ENCODE results near the gene NLGN2. TPM values are rescaled to one million over a fixed set of nuclear protein-coding genes. Genes with fewer than 3 reads are reported as not detected.

The NLGN2 gene
- total and polyA plus RNA-seq, 2 donors (not counting 1 experiment from before 2014, with no cell fraction given): 0.52 to 3.4 TPM

DNA sequence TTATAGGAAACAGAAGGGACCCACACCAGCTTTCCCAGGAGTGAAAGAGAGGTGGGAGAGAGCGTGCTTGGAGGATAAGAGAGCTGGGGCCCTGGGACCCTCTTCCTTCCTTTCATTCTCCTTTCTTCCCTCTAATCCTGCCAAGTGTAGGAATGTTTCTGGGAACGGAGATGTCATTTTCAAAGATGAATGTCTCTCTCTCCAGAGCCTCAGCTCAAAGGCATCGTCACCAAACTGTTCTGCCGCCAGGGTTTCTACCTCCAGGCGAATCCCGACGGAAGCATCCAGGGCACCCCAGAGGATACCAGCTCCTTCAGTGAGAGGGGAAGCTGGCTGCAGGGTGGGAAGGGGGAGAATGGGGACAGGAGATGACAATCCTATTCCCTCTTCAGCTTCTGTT lies 33.6 kb downstream of the NLGN2 start:
- Mint-ChIP-seq H3K9me3 (ENCODE audit: insufficient read depth) (no peaks in the 10 kb centered on the region), H3K4me3 (no peak overlapping the region), H3K27me3 (peaks cover 70% of the 10 kb centered on the region), H3K27ac (no peak overlapping the region), H3K4me1 (peaks cover 52% of the 10 kb centered on the region)
- peaks cover 46% of the 10 kb centered on the region for H4K20me1 ChIP-seq (ENCODE audit: control insufficient read depth, insufficient read depth, low read length, poor library complexity, severe bottlenecking)
- H3K36me3 ChIP-seq (replicated peaks in 1 of 2; ENCODE audit: control extremely low read depth in 1 of 2, control insufficient read depth in 1 of 2, extremely low read depth in 1 of 2, insufficient read depth in 2 of 2, low read length in 1 of 2): no peaks in the 10 kb centered on the region
- POLR2A ChIA-PET: interaction anchor here (0.6 to 1.8 kb wide), 6 partner anchors 32 to 134 kb away, joined by 3 to 10 read pairs (median 8); partner anchors contain the start of genes POLR2A and ZBTB4
- H2AFZ ChIP-seq (ENCODE audit: insufficient read depth, low read depth, low read length, poor library complexity, severe bottlenecking): no peak overlapping the region
- DNase-seq (no peak), ATAC-seq (ENCODE audit: low read depth) (no peak)
- H3K9ac ChIP-seq (ENCODE audit: low read length): no peak overlapping the region
- TF ChIP-seq EZH2 (IDR thresholded peaks at IDR 0.05; ENCODE audit: borderline replicate concordance, insufficient read depth, low read depth, low read length, poor library complexity, severe bottlenecking): no peak
- TF ChIP-seq, protein P1, sequence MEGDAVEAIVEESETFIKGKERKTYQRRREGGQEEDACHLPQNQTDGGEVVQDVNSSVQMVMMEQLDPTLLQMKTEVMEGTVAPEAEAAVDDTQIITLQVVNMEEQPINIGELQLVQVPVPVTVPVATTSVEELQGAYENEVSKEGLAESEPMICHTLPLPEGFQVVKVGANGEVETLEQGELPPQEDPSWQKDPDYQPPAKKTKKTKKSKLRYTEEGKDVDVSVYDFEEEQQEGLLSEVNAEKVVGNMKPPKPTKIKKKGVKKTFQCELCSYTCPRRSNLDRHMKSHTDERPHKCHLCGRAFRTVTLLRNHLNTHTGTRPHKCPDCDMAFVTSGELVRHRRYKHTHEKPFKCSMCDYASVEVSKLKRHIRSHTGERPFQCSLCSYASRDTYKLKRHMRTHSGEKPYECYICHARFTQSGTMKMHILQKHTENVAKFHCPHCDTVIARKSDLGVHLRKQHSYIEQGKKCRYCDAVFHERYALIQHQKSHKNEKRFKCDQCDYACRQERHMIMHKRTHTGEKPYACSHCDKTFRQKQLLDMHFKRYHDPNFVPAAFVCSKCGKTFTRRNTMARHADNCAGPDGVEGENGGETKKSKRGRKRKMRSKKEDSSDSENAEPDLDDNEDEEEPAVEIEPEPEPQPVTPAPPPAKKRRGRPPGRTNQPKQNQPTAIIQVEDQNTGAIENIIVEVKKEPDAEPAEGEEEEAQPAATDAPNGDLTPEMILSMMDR (IDR thresholded peaks at IDR 0.05): no peak
- no peak overlapping the region for H3K4me2 ChIP-seq (replicated peaks; ENCODE audit: low read depth, low read length, poor library complexity, severe bottlenecking)
- H3K27me3 ChIP-seq (replicated peaks in 1 of 4; ENCODE audit: control extremely low read depth in 1 of 4, control insufficient read depth in 3 of 4, insufficient read depth in 4 of 4, low read length in 3 of 4): peaks cover 0 to 83% (median 54%) of the 10 kb centered on the region in 4 experiments
- WGBS (ENCODE audit: insufficient coverage): no CpG with 5 or more reads among the region's 7 CpGs
- H3K4me1 ChIP-seq (ENCODE audit: control insufficient read depth in 2 of 2, insufficient read depth in 2 of 2, low read length in 2 of 2): peaks cover 63 to 65% of the 10 kb centered on the region in 2 donors
- CTCF ChIA-PET: interaction anchor here (0.6 to 3.6 kb wide), 6 partner anchors 12 to 246 kb away, joined by 3 to 15 read pairs (median 4); partner anchors contain the start of genes SPEM3 and TP53
- peaks cover 0 to 43% (median 0%) of the 10 kb centered on the region in 3 donors for H3K9me3 ChIP-seq (ENCODE audit: control extremely low read depth in 1 of 3, control insufficient read depth in 2 of 3, insufficient read depth in 1 of 3, low read length in 2 of 3)
- H3K27ac ChIP-seq (ENCODE audit: low read length in 2 of 2): no peak overlapping the region
- no peak overlapping the region for H3K4me3 ChIP-seq (ENCODE audit: control extremely low read depth in 1 of 5, extremely low read depth in 1 of 5, insufficient read depth in 1 of 5, low read depth in 2 of 5, low read length in 4 of 5)
- intact Hi-C loops (cut with micrococcal nuclease): no loop called here
- peaks cover 24% of the 10 kb centered on the region for H3K79me2 ChIP-seq (ENCODE audit: control insufficient read depth, insufficient read depth, low read length)

GRCh38 chr17:7442142-7442541 lies 34.5 kb downstream of the NLGN2 start:
- Histone ChIP-seq H3K27me3 (replicated peaks in 1 of 4; ENCODE audit: control extremely low read depth in 1 of 4, control insufficient read depth in 3 of 4, insufficient read depth in 4 of 4, low read length in 3 of 4) (peaks cover 0 to 92% (median 62%) of the 10 kb centered on the region in 4 experiments), H2AFZ (ENCODE audit: insufficient read depth, low read depth, low read length, poor library complexity, severe bottlenecking) (no peak overlapping the region), H3K9me3 (ENCODE audit: control extremely low read depth in 1 of 3, control insufficient read depth in 2 of 3, insufficient read depth in 1 of 3, low read length in 2 of 3) (peaks cover 0 to 38% (median 0%) of the 10 kb centered on the region in 3 donors), H3K4me3 (ENCODE audit: control extremely low read depth in 1 of 5, extremely low read depth in 1 of 5, insufficient read depth in 1 of 5, low read depth in 2 of 5, low read length in 4 of 5) (no peak overlapping the region), H3K36me3 (replicated peaks in 1 of 2; ENCODE audit: control extremely low read depth in 1 of 2, control insufficient read depth in 1 of 2, extremely low read depth in 1 of 2, insufficient read depth in 2 of 2, low read length in 1 of 2) (no peaks in the 10 kb centered on the region), H4K20me1 (ENCODE audit: control insufficient read depth, insufficient read depth, low read length, poor library complexity, severe bottlenecking) (peaks cover 37% of the 10 kb centered on the region), H3K9ac (ENCODE audit: low read length) (no peak overlapping the region), H3K4me1 (ENCODE audit: control insufficient read depth in 2 of 2, insufficient read depth in 2 of 2, low read length in 2 of 2) (peaks cover 60 to 67% of the 10 kb centered on the region in 2 donors), H3K4me2 (replicated peaks; ENCODE audit: low read depth, low read length, poor library complexity, severe bottlenecking) (no peak overlapping the region), H3K79me2 (ENCODE audit: control insufficient read depth, insufficient read depth, low read length) (peaks cover 19% of the 10 kb centered on the region), H3K27ac (ENCODE audit: low read length in 2 of 2) (no peak overlapping the region)
- intact Hi-C loops (cut with micrococcal nuclease): no loop called here
- no peak overlapping the region for H3K27ac Mint-ChIP-seq
- 100% methylated on average over 2 of the region's 2 CpGs for WGBS (ENCODE audit: insufficient coverage)
- ATAC-seq (ENCODE audit: low read depth): no peak
- POLR2A ChIA-PET: interaction anchor here (0.7 kb wide), 1 partner anchor 42 kb away, joined by 3 read pairs; the partner anchor contains the start of gene POLR2A
- DNase-seq: no peak
- no peak for TF ChIP-seq EZH2 (IDR thresholded peaks at IDR 0.05; ENCODE audit: borderline replicate concordance, insufficient read depth, low read depth, low read length, poor library complexity, severe bottlenecking)
- TF ChIP-seq, protein P1 (IDR thresholded peaks at IDR 0.05): no peak
- CTCF ChIA-PET: interaction anchor here (1.2 to 3.6 kb wide), 3 partner anchors 12 to 118 kb away, joined by 4 to 15 read pairs (median 5); no protein-coding TSS in a partner anchor
- H3K4me1 Mint-ChIP-seq: peaks cover 48% of the 10 kb centered on the region
- H3K9me3 Mint-ChIP-seq (ENCODE audit: insufficient read depth): no peaks in the 10 kb centered on the region
- no peak overlapping the region for H3K4me3 Mint-ChIP-seq
- peaks cover 73% of the 10 kb centered on the region for H3K27me3 Mint-ChIP-seq
